ENCODE results near the gene KIF1B.

Gene KIF1B

GRCh38 chr1:10339815-10340214 is 129.4 kb downstream of the KIF1B start:
- no peak for DNase-seq

GRCh38 chr1:10340930-10341590 is 130.7 kb downstream of the KIF1B start:
- no peak for DNase-seq

GRCh38 chr1:10347109-10347508 is 136.7 kb downstream of the KIF1B start:
- DNase-seq: no peak

- no peak for DNase-seq
Observed at GRCh38 chr1:10353282-10353681, 142.9 kb downstream of the KIF1B start.

- no peak for DNase-seq
Observed at GRCh38 chr1:10353693-10354092, 143.3 kb downstream of the KIF1B start.

GRCh38 chr1:10360045-10360444 is 149.7 kb downstream of the KIF1B start:
- DNase-seq: no peak

- DNase-seq: no peak
Observed at GRCh38 chr1:10361515-10361914, 151.1 kb downstream of the KIF1B start.

GRCh38 chr1:10368194-10368593 is 157.8 kb downstream of the KIF1B start:
- no peak for DNase-seq

- DNase-seq: no peak
Observed at GRCh38 chr1:10374442-10374860, 164.1 kb downstream of the KIF1B start.

- DNase-seq: peak; percentile 37
Observed at GRCh38 chr1:10377365-10378029, 167.1 kb downstream of the KIF1B start.

GRCh38 chr1:10378081-10378841 is 167.9 kb downstream of the KIF1B start:
- no peak for DNase-seq

GRCh38 chr1:10379101-10379620 is 168.8 kb downstream of the KIF1B start:
- DNase-seq: no peak

- no peak for DNase-seq
Observed at GRCh38 chr1:10379676-10380075, 169.3 kb downstream of the KIF1B start.

GRCh38 chr1:10380594-10381275 is 170.4 kb downstream of the KIF1B start:
- DNase-seq: no peak

- no peak for DNase-seq
Observed at GRCh38 chr1:10383630-10384029, 173.3 kb downstream of the KIF1B start.

- no peak for DNase-seq
Observed at GRCh38 chr1:10384219-10384618, 173.8 kb downstream of the KIF1B start.

GRCh38 chr1:10386761-10387676 is 176.6 kb downstream of the KIF1B start:
- DNase-seq: no peak

- DNase-seq: no peak
Observed at GRCh38 chr1:10387677-10388386, 177.5 kb downstream of the KIF1B start.

- no peak for DNase-seq
Observed at GRCh38 chr1:10388387-10388715, 178.0 kb downstream of the KIF1B start.

- no peak for DNase-seq
Observed at GRCh38 chr1:10389271-10389973, 179.1 kb downstream of the KIF1B start.

- DNase-seq: no peak
Observed at GRCh38 chr1:10396870-10397269, 186.5 kb downstream of the KIF1B start.
